ENCODE measurements around the gene DPY19L1. TPM values are rescaled to one million over a fixed set of nuclear protein-coding genes. Genes with fewer than 3 reads are reported as not detected.
"Not testable (repeated sequence)": the region's sequence is repeated elsewhere in the genome, so short reads cannot be mapped to it uniquely, and the experiment has no call there.

The DPY19L1 gene
- total RNA-seq, 4 donors from 2014 or later, result 4.1 to 6.8 (median 5.1) TPM

- DNase-seq, result no peak
- no peak for TF ChIP-seq CTCF (IDR thresholded peaks at IDR 0.05)
- TF ChIP-seq POLR2A (IDR thresholded peaks at IDR 0.05), result no peak
- no peaks in the 10 kb centered on the region for H3K9me3 ChIP-seq
These were observed 105.5 kb downstream of the DPY19L1 start for GRCh38 chr7:34931739-34932138.

GRCh38 chr7:34929783-34930182 lies 107.5 kb downstream of the DPY19L1 start:
- not testable (repeated sequence) for H3K27me3 ChIP-seq, H3K4me3 ChIP-seq, DNase-seq, H3K36me3 ChIP-seq, H3K9me3 ChIP-seq, H3K4me1 ChIP-seq, H3K27ac ChIP-seq

More at GRCh38 chr7:34931739-34932138, 105.5 kb downstream of the DPY19L1 start:
- H3K27me3 ChIP-seq, result no peaks in the 10 kb centered on the region
- peaks cover 0 to 6% (median 0%) of the 10 kb centered on the region in 3 donors for H3K36me3 ChIP-seq
- H3K4me3 ChIP-seq, result no peak overlapping the region
- no peaks in the 10 kb centered on the region for H3K4me1 ChIP-seq
- no peak overlapping the region for H3K27ac ChIP-seq

GRCh38 chr7:34928560-34928959 lies 108.7 kb downstream of the DPY19L1 start:
- no peak for TF ChIP-seq CTCF (IDR thresholded peaks at IDR 0.05)
- TF ChIP-seq POLR2A (IDR thresholded peaks at IDR 0.05), result no peak
- Histone ChIP-seq H3K27ac (no peak overlapping the region), H3K27me3 (no peaks in the 10 kb centered on the region), H3K4me1 (no peaks in the 10 kb centered on the region), H3K9me3 (no peaks in the 10 kb centered on the region), H3K4me3 (no peak overlapping the region), H3K36me3 (peaks cover 0 to 6% (median 0%) of the 10 kb centered on the region in 3 donors)
- DNase-seq, result no peak

- peak; percentile 37 to 64 (median 53) for DNase-seq
- Histone ChIP-seq H3K9me3 (no peaks in the 10 kb centered on the region), H3K27ac (no peak overlapping the region), H3K4me3 (no peak overlapping the region), H3K4me1 (no peaks in the 10 kb centered on the region), H3K27me3 (no peaks in the 10 kb centered on the region), H3K36me3 (peaks cover 0 to 6% (median 0%) of the 10 kb centered on the region in 3 donors)
- TF ChIP-seq POLR2A (IDR thresholded peaks at IDR 0.05) (no peak), CTCF (IDR thresholded peaks at IDR 0.05) (peak in 4 of 6 experiments; percentile 3 to 28 (median 10))
These were observed 109.2 kb downstream of the DPY19L1 start for GRCh38 chr7:34928052-34928451.

- not testable (repeated sequence) for H3K4me1 ChIP-seq, H3K36me3 ChIP-seq, DNase-seq, H3K27ac ChIP-seq, H3K9me3 ChIP-seq, H3K27me3 ChIP-seq, H3K4me3 ChIP-seq
These were observed 116.8 kb downstream of the DPY19L1 start for GRCh38 chr7:34920470-34920869.

GRCh38 chr7:34919038-34919437 lies 118.2 kb downstream of the DPY19L1 start:
- H3K9me3 ChIP-seq, H3K27me3 ChIP-seq, H3K4me3 ChIP-seq, DNase-seq, H3K27ac ChIP-seq, H3K4me1 ChIP-seq, H3K36me3 ChIP-seq: not testable (repeated sequence)

- not testable (repeated sequence) for H3K27ac ChIP-seq, H3K4me3 ChIP-seq, DNase-seq, H3K4me1 ChIP-seq, H3K36me3 ChIP-seq, H3K27me3 ChIP-seq, H3K9me3 ChIP-seq
These were observed 119.0 kb downstream of the DPY19L1 start for GRCh38 chr7:34918198-34918861.

GRCh38 chr7:34917515-34917914 lies 119.8 kb downstream of the DPY19L1 start:
- DNase-seq, H3K4me3 ChIP-seq, H3K27ac ChIP-seq, H3K9me3 ChIP-seq, H3K36me3 ChIP-seq, H3K4me1 ChIP-seq, H3K27me3 ChIP-seq: not testable (repeated sequence)

Measured in Peyer's patch (tissue), 4 donors.